GM19025 (cell line): ENCODE data around the gene RECK.
"Not testable (repeated sequence)": the region's sequence is repeated elsewhere in the genome, so short reads cannot be mapped to it uniquely, and the experiment has no call there.

Source experiments
- ATAC-seq: cut with Tn5 transposase; IDR thresholded peaks from one replicate; pipeline ENCODE4 v1.9.1; 2021; ENCODE audit warnings: mild to moderate bottlenecking, low read depth, moderate library complexity; ENCODE audit not compliant: unreplicated experiment

RECK gene

GRCh38 chr9:36053971-36054370 is 17.3 kb downstream of the RECK start:
- ATAC-seq, result no peak

GRCh38 chr9:36056896-36057295 is 20.2 kb downstream of the RECK start:
- ATAC-seq, result no peak

- no peak for ATAC-seq
Measured at GRCh38 chr9:36063804-36064447, 27.2 kb downstream of the RECK start.

- no peak for ATAC-seq
Measured at GRCh38 chr9:36064448-36065037, 27.8 kb downstream of the RECK start.

GRCh38 chr9:36074055-36074454 is 37.3 kb downstream of the RECK start:
- no peak for ATAC-seq

- ATAC-seq, result no peak
Measured at GRCh38 chr9:36074870-36075532, 38.3 kb downstream of the RECK start.

- no peak for ATAC-seq
Measured at GRCh38 chr9:36078051-36078450, 41.3 kb downstream of the RECK start.

GRCh38 chr9:36080519-36080918 is 43.8 kb downstream of the RECK start:
- no peak for ATAC-seq

GRCh38 chr9:36082931-36083330 is 46.2 kb downstream of the RECK start:
- no peak for ATAC-seq

GRCh38 chr9:36086442-36086841 is 49.7 kb downstream of the RECK start:
- no peak for ATAC-seq

GRCh38 chr9:36087054-36087453 is 50.3 kb downstream of the RECK start:
- ATAC-seq, result not testable (repeated sequence)

GRCh38 chr9:36088020-36088419 is 51.3 kb downstream of the RECK start:
- ATAC-seq, result no peak

- ATAC-seq, result no peak
Measured at GRCh38 chr9:36091026-36091953, 54.6 kb downstream of the RECK start.

- no peak for ATAC-seq
Measured at GRCh38 chr9:36092014-36092413, 55.3 kb downstream of the RECK start.

- peak; percentile 58 for ATAC-seq
Measured at GRCh38 chr9:36092509-36093215, 55.9 kb downstream of the RECK start.

- no peak for ATAC-seq
Measured at GRCh38 chr9:36093384-36093783, 56.7 kb downstream of the RECK start.

- no peak for ATAC-seq
Measured at GRCh38 chr9:36099718-36100117, 63.0 kb downstream of the RECK start.

GRCh38 chr9:36100532-36100931 is 63.8 kb downstream of the RECK start:
- no peak for ATAC-seq

- ATAC-seq, result no peak
Measured at GRCh38 chr9:36101916-36102741, 65.4 kb downstream of the RECK start.
